ENCODE measurements around the gene PALLD.

DNA sequence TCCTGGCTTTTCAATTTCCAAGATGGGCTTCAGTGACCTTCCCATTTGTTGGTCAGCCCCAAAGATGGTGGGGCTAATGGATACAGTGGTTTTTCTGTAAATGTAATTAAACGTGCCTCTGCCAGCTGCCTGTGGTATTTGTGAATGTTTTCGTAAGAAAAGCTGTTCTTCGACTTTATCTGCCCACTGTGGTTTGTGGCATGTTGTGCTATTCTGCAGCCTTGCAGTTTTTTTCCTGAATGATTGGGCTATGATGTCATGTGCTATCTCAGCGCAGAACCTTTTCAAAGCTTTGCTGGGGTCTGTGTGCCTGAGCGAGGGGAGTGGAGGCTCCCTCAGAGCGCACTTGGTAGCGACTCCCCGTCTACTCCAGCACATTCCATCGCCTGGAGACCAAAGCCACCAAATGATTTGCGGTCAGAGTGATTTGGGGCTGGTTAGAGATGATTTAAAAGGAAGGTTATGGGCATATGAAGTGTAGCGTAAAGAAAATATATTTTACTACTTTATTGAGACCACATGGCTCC lies 137.5 kb downstream of the PALLD start:
- no peak for TF ChIP-seq POLR2A (IDR thresholded peaks at IDR 0.05; ENCODE audit: low read depth, low read length)
- TF ChIP-seq, protein P1, sequence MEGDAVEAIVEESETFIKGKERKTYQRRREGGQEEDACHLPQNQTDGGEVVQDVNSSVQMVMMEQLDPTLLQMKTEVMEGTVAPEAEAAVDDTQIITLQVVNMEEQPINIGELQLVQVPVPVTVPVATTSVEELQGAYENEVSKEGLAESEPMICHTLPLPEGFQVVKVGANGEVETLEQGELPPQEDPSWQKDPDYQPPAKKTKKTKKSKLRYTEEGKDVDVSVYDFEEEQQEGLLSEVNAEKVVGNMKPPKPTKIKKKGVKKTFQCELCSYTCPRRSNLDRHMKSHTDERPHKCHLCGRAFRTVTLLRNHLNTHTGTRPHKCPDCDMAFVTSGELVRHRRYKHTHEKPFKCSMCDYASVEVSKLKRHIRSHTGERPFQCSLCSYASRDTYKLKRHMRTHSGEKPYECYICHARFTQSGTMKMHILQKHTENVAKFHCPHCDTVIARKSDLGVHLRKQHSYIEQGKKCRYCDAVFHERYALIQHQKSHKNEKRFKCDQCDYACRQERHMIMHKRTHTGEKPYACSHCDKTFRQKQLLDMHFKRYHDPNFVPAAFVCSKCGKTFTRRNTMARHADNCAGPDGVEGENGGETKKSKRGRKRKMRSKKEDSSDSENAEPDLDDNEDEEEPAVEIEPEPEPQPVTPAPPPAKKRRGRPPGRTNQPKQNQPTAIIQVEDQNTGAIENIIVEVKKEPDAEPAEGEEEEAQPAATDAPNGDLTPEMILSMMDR (IDR thresholded peaks at IDR 0.05; ENCODE audit: extremely low read depth in 1 of 2, insufficient read depth in 1 of 2, low read depth in 1 of 2, low read length in 2 of 2): no peak
- no peak for TF ChIP-seq EZH2 (IDR thresholded peaks at IDR 0.05; ENCODE audit: borderline replicate concordance, low read depth, low read length, severe bottlenecking)
- TF ChIP-seq, protein P2, sequence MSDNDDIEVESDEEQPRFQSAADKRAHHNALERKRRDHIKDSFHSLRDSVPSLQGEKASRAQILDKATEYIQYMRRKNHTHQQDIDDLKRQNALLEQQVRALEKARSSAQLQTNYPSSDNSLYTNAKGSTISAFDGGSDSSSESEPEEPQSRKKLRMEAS (IDR thresholded peaks at IDR 0.05; ENCODE audit: insufficient read depth, insufficient read length): no peak
- no peak for TF ChIP-seq JUN (IDR thresholded peaks at IDR 0.05; ENCODE audit: borderline replicate concordance, insufficient read depth, insufficient read length, low read depth)
- TF ChIP-seq POLR2AphosphoS5 (IDR thresholded peaks at IDR 0.05; ENCODE audit: insufficient read depth, low read depth, low read length): no peak
- TF ChIP-seq FOS (IDR thresholded peaks at IDR 0.05; ENCODE audit: borderline replicate concordance, insufficient read depth, low read length): peak; percentile 9
- no peak for TF ChIP-seq MYC (IDR thresholded peaks at IDR 0.05; ENCODE audit: low read depth, low read length)
- TF ChIP-seq GATA2 (IDR thresholded peaks at IDR 0.05; ENCODE audit: insufficient read depth, insufficient read length, low read depth, low read length): peak; percentile 62

Measured in endothelial cell of umbilical vein (primary cell).